EL (cell line): ENCODE measurements around the gene SFMBT1.

Experiments
- DNase-seq: peaks from one replicate; pipeline ENCODE4 v3.0.0-alpha.2; 2016

SFMBT1 gene

GRCh38 chr3:52880047-52880446, 165.8 kb downstream of the SFMBT1 start:
- no peak for DNase-seq

- DNase-seq = no peak
Measured at GRCh38 chr3:52879581-52879980, 166.3 kb downstream of the SFMBT1 start.

DNA sequence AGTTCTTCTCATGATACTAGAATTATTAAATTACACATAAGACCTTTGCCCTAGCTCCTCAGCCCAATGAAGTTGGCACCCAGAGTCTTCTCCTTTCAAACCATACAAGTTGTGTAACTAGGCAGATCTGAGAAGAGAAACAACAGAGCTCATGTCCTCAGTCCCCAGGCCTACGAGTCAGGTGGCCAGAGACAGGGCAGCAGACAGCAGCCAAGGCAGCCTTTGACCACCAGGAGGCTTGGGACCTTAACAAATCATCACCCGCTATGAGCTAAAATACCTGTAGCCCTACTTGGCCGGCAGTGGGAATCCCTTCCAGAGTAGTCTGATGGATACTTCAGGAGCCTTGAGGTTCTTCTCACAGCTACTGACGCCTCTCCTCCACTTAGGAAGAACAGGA, 166.8 kb downstream of the SFMBT1 start:
- DNase-seq = no peak

- DNase-seq = no peak
Measured at GRCh38 chr3:52877085-52877484, 168.8 kb downstream of the SFMBT1 start.

GRCh38 chr3:52874864-52875587, 170.8 kb downstream of the SFMBT1 start:
- no peak for DNase-seq

- no peak for DNase-seq
Measured at GRCh38 chr3:52874160-52874701, 171.6 kb downstream of the SFMBT1 start.

DNA sequence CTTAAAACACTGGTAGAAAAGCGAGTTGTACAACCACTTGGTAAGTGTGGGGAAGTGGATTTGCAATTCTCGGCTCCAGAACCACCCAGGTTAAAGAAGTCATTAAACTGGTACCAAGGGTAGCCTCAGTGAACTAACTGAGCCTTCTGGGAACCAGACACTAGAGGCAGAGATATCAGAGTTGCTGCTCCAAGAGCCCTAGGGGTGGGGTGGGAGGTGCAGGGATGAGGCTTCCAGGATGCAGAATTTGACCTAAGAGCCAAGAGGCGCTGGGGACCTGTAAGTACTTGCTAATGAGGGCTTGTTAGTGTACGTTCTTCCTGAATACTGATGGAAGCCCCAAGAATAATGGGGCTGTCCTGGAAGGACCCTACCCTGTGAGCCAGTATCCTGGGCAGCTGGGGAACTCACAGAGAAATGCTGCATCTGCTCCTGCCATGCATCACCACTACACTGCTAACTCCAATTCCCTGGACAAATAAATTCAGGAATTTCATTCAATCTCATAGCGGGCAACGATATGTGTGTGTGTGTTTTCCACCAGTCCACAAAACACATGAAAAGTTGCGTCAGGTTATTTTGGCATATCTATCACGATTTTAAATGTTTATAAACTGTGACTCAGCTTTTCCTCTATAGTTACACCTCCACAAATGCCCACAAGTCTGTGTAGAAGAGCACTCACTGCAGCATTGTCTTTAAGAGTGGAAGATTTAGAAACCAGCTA, 172.3 kb downstream of the SFMBT1 start:
- no peak for DNase-seq

- DNase-seq = no peak
Measured at GRCh38 chr3:52872245-52872644, 173.6 kb downstream of the SFMBT1 start.

- DNase-seq = no peak
Measured at GRCh38 chr3:52871761-52872160, 174.1 kb downstream of the SFMBT1 start.

DNA sequence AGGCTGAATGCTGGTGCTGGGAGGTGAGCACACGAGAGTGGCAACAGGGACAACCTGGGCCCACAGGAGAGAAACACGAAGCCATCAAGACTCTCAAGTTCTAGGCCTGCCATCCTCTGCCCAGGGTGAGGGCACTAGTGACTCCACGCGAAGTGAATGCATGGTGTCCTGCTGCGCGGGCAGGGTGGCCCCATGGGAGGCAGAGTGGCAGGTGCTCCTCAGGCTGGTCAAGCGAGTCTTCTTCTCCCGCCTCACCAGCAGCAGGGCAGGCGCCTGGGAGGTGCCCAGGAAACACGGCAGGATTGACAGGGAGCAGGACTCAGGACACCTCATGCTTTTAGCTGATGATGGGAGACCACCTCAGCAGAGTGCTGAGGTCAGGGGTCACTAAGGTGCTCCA, 175.4 kb downstream of the SFMBT1 start:
- DNase-seq = no peak

DNA sequence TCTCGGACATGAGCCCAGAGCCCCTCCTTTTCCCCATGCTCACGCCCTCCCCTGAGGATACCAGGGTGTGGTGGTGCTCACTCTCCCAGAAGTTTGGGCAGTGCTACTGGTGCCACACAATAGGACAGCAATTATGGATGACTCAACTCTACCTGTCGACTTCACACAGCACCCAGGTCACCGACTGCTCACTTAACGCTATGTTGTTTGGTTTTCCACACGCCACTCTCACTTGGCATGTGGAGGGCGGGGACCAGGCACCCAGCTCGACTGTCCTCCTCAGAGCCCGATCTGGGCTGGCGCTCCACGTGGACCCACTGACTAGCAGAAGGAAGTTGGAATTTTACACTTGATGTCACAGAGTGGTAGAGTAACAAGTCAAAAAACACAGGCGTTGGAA, 179.4 kb downstream of the SFMBT1 start:
- DNase-seq = no peak

DNA sequence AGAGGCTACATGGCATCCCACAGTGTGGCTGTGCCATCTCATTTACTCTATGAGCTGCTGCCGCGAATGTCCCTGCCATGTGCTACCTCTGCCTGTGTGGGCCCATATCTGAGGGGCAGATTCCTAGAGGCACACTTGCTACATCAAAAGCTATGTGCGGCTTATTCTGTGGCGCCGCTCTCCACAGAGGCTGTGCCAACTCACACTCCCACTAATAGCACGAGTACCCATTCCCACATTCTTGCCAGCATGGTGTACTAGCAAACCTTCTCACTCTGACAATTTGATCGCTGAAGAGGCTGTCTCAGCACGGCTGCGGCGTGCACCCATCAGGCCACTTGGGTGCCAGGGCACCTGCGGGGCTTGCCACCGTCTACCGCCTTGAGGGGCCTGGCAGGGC, 179.9 kb downstream of the SFMBT1 start:
- no peak for DNase-seq

DNA sequence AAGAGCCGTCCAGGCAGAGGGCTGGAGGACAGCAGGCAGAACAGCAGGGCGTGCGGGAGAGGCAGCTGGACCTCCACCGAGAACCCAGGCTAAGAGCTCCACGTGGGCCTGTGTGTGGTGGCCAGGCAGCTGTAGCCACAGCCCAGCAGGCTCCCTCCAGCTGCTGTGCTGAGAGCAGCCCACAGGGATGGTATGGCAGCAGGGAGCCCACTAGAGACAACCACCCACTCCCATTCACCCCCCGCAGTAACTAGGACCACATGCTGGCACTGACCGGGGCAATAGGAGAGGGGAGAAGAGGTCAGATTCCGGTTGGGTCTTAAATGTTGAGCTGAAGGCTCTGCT, 185.5 kb downstream of the SFMBT1 start:
- DNase-seq = no peak

GRCh38 chr3:52859686-52860423, 186.0 kb downstream of the SFMBT1 start:
- no peak for DNase-seq

DNA sequence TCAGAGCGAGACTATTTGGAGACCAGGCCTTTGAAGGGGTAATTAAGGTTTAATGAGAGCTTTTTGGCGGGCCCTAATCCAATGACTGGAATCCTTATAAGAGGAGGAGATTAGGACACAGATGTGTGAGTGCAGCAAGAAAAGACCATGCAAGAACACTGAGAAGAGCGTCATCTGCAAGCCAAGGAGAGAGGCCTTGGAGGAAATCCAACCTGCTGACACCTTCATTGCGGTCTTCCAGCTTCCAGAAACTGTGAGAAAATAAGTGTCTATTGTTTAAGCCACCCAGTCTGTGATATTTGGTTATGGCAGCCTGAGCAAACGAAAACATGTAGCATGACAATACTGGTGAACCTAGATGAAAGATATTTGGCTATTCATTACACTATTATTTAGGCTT, 188.0 kb downstream of the SFMBT1 start:
- DNase-seq = no peak

- no peak for DNase-seq
Measured at GRCh38 chr3:52857133-52857532, 188.7 kb downstream of the SFMBT1 start.

- DNase-seq = no peak
Measured at GRCh38 chr3:52856666-52857065, 189.2 kb downstream of the SFMBT1 start.

DNA sequence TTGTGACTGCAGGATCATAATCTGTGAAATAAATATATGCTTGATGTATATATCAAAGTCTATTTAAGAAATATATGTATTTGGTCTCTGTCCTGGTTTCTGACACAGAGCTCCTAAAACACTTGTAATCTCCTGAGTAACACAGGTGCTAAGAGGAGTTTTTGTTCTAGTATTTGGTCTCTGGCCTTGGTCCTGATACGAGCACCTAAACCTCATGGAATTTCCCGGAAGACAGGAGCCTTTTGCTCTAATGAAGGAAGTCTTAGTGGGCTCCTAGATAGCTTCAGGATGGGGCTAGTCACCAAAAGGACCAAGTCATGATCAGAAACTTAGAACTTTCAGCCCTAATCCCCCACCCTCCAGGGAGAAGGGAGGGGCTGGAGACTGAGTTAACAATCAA, 191.9 kb downstream of the SFMBT1 start:
- no peak for DNase-seq
